ENCODE data around the gene MUC2.
"Not testable (repeated sequence)": the region's sequence is repeated elsewhere in the genome, so short reads cannot be mapped to it uniquely, and the experiment has no call there.

Gene MUC2

DNA sequence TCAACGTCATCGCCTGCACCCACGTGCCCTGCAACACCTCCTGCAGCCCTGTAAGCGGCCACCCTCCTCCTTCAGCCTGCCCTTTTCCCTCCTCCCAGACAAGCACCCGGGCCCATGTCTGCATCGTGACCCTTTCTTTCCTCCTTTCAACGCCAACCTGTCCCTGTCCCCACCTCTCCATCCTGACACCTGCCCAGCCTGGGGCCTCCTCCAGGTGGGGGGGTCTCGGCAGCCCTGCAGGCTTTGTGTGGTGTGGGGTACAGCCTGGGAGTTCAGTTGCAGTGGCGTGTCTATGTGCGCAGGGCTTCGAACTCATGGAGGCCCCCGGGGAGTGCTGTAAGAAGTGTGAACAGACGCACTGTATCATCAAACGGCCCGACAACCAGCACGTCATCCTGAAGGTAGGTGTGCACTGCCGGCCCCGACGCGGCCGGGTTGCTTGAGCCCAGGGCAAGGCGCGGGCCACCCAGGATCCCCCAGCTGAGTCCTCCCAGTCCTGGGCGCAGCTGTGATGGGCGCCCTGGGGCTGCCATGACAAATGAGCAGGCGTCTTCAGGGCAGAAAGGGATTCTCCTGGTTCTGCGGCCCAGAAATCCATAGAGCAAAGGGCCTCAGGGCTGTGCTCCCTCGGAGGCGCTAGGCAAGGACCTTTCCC lies 33.7 kb downstream of the MUC2 start:
- DNase-seq, result no peak

DNA sequence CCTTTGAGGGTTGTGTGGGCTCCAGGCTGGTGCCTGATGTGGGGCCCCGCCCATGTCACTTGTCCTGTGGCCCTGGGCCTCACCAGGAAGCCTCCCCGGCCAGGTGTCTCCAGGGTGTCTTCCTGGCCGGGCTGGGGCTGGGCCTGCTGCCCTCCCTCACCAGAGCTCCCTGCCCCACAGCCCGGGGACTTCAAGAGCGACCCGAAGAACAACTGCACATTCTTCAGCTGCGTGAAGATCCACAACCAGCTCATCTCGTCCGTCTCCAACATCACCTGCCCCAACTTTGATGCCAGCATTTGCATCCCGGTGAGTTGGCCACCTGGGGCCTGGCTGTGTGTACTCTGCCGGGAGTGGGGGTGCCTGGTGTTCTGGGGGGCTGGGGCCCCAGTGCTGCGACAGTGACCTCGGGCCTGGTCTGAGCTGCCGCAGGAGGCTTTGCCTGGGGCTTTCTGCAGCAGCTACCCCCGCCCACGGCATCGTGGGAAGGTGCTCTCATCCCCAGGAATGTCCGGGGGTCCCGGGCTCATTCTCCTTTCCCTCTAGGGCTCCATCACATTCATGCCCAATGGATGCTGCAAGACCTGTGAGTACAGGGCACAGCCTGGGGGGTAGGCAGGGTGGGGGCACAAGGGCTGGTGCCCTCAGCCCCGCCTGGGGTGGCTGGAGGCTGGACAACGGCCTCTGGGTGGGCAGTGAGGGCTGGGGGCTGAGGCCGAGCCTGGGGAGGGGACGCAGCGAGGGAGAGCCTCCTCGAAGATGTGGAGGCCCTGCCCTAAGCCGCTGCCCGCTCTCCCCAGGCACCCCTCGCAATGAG lies 34.6 kb downstream of the MUC2 start:
- DNase-seq, result no peak

DNA sequence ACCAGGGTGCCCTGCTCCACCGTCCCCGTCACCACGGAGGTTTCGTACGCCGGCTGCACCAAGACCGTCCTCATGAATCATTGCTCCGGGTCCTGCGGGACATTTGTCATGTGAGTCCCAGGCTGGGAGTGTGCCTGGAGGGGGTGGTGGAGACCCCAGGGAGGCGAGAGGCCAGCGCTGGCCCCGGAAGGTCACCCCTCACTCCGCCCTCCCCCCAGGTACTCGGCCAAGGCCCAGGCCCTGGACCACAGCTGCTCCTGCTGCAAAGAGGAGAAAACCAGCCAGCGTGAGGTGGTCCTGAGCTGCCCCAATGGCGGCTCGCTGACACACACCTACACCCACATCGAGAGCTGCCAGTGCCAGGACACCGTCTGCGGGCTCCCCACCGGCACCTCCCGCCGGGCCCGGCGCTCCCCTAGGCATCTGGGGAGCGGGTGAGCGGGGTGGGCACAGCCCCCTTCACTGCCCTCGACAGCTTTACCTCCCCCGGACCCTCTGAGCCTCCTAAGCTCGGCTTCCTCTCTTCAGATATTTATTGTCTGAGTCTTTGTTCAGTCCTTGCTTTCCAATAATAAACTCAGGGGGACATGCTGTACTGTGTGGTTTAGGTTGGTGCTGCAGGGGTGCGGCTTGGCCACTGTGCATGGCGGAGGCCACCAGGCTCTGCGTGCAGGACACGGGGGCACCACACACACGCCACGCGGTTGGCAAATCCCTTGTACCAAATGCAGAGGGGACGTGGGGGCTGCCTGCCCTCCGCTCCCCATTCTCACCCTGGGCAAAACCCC lies 35.4 kb downstream of the MUC2 start:
- DNase-seq, result no peak

DNA sequence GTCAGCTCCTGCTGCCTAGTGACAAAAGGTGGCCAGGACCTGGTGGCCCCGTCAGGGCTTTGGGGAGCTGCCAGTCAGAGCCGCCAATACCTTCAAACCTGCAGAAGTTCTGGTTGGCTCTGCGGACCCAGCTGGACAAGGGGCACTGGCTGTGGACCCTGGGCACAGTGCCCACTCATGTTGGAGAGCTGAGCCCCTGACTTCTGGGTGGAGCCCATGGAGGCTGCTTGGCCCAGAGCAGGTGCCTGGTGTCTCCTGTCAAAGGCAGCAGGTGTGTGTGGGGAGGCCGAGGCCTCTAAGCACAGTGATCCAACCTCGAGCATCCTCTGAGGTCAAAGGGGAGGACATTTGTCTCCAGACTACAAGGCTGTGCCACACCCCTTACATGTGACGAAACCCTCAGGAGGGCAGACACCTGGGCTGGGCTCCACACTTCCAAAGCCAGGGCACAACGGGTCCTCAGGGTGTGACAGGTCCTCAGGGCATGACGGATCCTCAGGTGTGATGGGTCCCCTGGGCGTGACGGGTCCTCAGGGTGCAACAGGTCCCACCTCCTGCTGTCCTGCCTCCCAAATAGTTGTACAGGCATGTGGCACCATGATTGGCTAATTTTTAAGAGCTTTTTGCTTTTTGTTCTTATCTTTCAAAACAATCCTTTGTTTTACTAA lies 37.0 kb downstream of the MUC2 start:
- no peak for DNase-seq

DNA sequence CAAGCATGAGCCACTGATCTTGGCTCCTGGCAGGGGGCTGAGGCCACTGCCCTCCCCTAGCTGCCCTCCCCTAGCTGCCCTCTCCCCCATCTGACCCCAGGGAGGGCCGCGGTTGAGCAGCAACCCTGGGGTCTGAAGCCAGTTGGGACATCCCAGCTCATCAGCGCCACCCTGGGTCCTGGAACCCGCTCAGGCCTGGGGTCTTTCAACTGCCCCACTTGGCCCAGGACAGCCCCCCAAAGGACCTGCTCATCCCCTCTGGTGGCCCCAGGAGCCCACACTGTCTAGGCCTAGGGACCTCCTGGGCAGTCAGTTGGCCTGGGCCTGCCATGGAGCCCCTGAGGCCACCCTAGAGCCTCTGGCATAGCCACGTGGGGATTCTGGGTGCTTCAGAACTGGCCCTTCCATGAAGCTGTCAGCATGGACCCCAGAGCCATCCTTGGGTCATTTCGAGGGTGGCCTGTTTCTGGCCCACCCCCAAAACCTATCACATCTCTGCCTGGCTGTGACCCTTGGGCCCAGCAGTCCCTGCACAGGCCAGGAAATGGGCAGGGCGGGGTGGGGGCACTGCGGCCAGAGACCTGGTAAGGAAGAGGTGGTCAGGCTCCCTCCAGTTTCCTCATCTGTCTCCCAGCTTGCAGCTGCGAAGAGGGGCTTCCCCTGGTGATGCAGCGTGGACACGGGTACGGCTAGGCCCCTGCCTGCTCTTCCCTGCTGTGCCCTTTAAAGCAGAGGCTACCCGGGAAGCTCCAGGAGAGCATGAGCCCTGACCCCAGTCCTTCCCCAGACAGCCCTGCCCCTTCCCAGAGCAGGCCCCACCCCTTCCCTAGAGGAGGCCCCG lies 37.9 kb downstream of the MUC2 start:
- no peak for DNase-seq

DNA sequence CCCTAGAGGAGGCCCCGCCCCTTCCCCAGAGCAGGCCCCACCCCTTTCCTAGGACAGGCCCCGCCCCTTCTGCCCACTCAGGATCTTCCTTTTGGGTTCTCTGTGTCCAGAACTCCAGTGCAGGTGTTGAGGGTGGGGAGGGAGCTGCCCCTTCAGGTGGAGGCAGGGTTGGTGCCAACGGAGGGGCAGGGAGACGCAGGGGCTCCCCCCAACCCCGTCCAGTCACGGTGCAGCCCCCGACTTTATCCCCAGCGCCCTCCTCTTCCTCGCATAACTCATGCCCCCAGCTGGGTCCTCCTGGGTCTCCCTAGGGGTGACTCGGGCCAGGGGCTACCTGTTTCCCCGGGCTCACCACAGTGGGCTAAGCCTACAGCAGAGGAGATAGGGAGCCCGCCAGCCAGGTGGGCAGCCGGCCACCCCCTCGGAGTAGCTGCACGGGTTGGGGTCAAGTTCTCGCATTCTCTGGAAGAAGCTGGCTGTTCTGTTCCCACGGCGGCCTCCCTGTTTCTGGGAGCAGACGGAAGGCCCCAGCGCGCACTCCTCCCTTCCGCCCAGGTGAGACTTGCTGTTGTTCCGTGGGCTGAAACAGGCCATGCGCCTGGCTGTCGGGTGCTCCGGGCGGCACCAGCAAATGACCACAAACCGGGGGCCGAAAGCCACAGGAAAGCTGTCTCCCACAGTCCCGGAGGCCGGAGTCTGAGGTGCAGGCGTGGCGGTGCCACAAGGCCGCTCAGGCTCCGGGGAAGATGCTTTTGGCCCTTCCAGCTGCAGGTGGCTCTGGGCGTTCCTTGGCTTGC lies 38.9 kb downstream of the MUC2 start:
- DNase-seq, result no peak

DNA sequence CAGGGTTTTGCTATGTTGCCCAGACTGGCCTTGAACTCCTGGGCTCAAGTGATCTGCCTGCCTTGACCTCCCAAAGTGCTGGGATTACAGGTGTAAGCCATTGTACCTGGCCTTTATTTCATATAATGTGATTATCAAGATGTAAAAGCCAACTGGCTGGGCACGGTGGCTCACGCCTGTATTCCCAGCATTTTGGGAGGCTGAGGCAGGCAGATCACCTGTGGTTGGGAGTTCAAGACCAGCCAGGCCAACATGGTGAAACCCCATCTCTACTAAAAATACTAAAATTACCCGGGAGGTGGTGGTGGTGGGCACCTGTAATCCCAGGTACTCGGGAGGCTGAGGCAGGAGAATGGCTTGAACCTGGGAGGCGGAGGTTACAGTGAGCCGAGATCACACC lies 40.6 kb downstream of the MUC2 start:
- not testable (repeated sequence) for DNase-seq

DNA sequence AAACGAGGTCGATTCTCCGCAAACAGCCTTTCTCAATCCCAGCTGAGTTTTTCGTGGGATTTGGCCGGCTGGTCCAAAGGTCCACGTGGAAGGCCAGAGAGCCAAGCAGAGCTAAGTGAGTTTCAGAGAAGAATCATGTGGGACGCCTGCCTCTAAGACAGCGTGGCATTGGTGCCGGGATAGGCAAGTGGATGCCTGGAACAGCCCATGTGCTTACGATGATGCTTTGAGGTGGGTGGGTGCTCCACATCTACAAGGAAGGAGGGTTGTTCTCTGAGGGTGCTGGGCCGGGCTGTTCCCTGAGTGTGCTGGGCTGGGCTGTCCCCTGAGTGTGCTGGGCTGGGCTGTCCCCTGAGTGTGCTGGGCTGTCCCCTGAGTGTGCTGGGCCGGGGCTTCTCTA lies 41.4 kb downstream of the MUC2 start:
- DNase-seq, result no peak

DNA sequence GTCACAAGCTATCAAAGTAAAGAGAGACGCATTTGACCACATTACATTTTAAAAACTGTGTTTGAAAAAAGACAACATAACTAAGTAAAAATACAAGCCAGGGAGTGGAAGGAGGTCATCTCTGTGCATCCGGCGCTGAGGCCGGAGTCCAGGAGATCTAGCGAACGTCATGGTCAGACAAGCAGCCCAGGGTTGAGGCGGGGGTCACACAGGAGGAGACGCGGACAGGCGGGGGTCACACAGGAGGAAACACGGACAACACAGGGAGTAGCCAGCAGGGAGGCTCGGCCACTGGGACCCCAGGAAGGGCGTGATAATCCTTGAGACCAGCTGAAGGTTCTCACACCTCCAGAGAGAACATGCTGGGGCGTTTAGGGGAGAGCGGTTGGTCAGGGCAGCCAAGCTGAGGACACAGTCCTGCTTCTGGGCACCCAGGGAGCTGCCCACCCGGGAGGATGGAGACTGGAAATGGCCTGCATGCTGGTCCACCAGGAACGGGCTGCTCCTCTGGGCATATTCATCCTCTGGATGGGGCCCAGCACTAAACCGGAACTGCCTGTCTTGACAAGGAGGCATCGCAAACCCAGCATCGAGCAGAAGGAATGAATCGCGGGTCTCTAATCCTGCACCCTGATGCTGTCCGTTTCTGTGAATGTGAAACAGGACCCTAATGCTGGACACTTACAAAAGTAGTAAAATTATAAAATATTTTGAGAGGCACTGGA lies 42.2 kb downstream of the MUC2 start:
- no peak for DNase-seq

DNA sequence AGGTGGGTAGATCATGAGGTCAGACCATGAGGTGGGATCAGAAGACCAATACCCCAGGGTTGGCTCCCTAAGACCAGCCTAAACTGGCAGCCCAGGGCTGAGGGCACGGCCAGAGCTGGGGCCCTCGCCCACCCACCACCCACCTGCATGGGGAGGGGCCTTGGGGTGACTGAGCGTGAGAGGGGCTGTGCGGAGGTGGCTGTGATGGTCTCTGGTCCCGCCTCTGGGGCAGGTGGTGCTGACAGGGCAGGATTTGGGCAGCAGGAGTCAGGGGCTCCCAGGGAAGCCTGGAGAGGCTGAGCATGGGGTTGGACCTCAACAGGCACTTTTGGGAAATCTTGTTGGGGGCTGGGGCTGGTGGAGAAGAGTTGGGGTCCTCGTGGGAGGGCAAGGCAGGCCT lies 43.3 kb downstream of the MUC2 start:
- no peak for DNase-seq

DNA sequence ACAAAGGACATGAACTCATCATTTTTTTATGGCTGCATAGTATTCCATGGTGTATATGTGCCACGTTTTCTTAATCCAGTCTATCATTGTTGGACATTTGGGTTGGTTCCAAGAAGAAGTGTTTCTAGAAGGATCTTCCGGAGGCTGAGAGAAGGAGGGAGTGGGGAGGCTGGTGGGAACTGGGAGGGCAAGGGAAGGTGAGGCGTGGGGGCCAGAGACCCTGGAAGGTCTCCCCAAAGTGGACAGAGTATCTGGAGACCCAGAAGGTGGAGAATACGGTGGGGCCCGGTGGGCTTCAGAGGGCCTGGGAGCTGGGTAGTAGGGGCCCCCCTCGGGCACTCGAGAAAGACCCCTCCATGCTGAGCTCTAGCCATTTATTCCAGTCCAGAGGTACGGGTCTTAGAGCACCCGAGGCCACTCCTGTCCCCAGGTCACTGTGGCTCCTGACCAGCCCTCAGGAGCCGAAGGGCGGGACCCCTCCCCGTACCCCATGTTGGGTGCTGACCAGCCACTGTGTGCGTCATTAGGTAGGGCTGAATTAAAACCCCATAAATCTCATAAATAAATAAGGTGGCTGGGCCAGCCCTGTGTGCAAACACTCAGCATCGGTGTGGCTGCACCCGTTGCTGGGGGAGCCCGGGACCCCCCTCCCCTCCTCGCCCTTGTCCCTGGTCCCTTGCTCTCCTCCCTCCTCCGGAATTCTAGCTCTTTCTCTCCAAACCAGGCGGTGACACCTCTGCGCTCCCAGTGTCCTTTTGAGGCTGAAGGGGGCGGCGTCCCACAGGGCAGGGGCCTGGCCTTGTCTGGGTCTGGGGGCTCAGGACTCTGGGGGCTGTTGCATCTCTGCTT lies 44.3 kb downstream of the MUC2 start:
- no peak for DNase-seq

DNA sequence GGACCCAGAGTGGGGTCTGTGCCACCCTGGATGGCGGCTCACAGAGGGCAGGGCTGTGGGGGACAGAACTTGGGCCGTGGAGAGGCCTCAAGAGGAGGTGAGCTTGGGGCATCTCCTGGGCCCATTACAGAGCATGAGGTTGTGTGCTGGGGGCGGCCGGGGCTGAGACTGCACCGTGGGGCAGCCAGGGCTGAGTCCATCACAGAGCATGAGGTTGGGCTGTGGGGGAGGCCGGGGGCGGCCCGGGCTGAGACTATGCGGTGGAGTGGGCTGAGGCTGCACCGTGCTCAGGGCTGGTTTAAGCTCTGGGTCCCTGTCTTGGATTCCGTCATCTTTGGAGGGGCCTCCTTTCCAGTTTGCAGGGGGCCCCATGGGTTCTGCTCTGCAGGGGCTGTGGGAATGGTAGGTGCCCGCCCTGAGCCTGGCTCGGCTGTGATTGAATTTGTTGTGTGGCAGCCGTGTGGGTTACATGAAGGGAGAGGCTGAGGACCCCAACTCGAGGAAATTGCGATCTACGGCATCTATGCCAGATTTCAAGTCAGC lies 45.0 kb downstream of the MUC2 start:
- DNase-seq, result no peak

DNA sequence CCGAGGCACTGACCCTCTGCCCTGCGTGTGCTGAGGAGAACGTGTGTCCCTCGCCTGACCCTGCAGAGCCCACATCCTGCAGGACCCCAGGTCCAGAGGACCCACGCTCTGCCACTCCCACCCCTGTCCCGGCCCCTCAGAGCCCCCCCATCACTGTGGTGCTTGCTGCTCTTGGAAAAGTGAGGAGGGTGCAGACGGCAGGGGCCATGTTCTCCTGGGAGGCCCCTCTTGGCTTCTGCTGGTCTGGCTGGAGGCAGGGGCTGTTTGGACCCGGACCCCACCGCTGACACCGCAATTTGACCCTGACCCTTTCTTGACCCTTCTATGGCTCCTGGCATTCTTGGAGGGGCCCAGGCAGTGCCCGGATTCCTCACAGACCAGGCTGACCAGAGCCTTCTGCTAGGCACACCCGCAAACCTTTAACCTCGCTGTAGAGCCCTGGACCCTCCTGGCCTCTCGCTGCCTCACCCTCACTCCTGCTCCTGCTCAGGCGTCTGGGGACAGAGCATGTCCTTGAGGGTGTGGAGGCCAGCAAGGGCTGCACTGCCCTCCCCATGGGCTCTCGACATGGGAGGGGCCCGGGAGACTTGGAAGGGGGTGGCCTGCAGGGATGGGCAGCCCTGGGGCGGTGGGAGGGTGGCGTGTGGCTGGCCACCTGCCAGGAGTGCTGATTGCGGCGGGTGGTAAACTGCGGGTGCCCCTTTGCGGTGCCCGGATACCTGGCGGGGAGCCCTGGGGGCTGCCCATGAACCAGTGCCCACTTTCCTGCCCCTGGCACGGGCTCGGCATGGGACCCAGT lies 46.1 kb downstream of the MUC2 start:
- no peak for DNase-seq

DNA sequence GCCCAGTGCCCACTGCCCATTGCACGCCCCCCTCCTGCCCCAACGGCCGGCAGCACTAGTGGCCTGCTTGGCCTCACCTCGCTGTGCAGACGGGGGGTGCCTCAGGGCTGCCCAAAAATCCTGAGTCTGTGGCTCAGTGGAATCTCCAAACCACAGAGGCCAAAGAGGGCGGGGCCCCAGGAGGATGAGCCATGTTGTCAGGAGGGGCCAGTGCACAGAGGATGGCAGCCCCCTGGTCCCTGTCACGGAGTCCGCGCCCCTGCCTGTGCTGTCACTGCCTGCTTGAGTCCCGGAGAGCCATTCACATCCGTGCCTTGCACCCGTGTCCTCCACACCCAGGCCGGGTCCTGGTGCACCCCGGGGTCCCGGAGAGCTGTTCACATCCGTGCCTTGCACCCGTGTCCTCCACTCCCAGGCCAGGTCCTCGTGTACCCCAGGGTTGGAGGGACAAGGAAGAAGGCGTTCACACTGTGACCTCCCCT lies 46.7 kb downstream of the MUC2 start:
- no peak for DNase-seq

DNA sequence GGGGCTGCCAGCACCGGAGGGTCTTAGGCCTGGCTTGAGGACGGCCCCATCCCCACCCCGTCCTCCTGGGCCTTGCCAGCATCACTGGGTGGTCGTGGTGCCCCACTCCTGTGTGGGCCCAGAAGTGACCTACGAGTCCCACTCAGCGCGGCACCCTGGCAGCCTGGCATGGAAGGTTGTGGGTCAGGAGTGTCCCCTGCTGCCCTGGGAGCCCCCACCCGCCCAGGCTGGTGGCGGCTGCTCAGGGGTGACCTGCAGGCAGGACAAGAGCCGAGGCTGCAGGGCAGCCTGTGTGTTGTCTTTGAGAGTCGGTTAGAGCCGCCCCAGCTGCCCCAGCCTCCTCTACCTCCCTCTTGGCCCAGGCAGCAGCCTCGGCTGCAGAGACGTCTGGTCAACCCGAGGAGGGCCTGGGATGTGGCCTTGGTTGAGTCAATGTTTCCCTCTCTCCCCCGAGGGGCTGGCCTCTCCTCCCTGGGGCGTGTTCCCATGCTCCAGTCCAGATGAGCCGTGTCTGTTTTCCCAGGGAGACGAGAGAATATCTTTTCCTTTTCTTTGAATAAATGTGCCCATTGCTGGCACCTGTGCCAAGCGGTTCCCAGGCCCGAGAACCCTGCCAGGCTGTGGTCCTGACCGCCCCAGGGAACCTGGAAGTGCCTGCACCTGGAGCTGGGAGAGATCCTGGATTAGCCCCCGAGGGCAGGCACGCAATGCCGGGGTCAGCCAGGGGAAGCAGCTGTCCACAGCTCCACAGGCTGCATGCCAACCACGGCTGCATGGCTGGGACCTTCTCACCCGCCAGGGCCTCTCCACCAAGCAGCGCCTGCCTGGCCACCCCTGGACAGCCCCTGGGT lies 47.4 kb downstream of the MUC2 start:
- no peak for DNase-seq

DNA sequence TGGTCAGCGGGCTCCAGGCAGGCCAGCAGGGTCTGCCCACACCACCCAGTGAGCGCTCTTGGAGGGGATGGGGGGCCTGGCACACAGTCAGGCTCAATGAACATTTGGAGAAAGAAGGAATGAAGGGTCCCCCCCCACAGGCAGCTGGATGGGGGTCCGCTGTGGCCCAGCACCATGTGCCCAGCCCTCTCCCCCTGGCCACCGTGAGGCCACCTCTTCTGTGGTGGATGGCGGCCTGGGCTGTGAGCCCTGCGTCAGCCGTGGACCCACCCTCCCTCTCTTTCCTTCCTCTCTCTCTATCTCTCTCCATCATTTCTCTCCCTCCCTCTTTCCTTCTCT lies 48.0 kb downstream of the MUC2 start:
- no peak for DNase-seq

DNA sequence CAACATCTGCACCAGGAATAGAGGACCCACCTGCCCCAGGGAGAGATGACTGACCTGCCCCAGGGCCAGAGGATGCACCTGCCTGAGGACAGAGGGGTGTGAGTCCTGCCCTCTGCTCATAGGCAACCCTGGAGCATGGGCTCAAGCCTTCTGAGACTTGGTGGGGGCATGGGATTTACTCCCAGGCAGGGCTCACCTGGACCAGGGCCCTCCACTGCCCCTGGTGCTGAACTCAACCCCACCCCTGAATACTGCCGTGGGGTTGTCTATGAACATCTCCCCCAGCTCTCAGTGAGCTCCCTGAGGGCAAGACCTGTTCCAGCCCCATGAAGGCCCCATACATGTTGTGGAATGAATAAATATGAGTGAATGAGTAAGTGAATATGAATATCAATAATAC lies 49.3 kb downstream of the MUC2 start:
- DNase-seq, result no peak
